ENCODE results near the gene WRAP73.

The WRAP73 gene, protein sequence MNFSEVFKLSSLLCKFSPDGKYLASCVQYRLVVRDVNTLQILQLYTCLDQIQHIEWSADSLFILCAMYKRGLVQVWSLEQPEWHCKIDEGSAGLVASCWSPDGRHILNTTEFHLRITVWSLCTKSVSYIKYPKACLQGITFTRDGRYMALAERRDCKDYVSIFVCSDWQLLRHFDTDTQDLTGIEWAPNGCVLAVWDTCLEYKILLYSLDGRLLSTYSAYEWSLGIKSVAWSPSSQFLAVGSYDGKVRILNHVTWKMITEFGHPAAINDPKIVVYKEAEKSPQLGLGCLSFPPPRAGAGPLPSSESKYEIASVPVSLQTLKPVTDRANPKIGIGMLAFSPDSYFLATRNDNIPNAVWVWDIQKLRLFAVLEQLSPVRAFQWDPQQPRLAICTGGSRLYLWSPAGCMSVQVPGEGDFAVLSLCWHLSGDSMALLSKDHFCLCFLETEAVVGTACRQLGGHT

DNA sequence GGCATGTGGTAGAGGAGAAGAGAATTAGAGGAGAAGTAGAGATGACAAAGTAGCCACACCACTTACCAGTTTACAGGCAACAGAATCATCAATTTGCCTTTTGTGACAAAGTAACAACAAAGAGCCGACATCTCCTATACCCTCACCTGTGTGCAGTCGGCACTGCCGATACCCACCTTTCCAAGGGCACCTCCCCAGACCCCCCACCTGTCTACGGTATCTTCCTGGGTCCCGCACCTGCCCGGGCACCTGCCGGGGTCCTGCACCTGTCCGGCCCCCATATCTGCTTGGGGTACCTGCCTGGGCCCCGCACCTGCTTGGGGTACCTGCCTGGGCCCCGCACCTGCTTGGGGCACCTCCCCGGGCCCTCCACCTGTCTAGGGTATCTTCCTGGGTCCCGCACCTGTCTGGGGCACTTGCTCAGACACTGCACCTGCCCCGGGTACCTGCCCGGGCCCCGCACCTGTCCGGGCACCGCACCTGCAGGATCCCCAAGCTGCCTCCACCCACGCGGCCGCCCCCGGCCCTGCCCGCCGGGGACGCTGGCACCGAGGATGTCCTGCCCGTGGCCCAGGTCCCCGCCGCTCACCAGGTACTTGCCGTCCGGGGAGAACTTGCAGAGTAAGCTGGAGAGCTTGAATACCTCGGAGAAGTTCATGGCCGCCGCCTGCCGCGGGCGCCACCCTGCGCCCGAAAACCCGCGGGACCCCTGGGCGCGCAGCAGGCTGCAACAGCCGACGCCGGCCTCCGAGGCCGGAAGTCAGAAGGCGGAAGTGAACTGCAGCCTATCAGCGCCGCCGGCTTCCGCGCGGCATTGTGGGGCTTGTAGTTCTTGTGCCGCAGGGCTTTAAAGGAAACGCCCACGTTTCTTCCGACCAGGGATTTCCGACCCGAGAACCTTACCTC lies at the start of gene WRAP73:
Gene WRAP73 (minus strand): TSS at position 762 of the 906 bp plus-strand sequence. CDS start 104 bp downstream, at position 658.
- DNase-seq (ENCODE audit: low read depth in 2 of 2): peak; percentile 63 to 64

DNA sequence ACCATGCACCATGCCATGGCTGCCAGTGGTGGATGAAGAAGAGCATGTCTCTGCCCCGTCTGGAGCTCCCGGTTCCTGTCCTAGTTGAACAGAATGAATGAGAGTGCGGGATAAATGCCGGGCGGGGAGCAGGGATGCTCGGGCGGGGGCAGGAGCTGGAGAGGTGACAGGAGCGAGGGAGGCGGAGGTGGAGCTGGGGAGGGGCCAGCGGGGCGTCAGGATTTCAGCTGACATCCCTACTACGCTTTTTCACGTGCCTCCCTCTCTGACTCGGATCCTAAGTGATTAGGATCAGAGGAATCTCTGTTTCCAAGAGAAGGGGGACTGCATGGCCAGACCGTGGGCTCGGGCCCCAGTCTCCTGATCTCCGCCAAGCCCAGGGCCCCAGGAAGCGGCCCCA lies 49.7 kb upstream of the WRAP73 start:
- DNase-seq (ENCODE audit: low read depth in 2 of 2): no peak

- DNase-seq (ENCODE audit: low read depth in 2 of 2): no peak
These were observed 48.9 kb upstream of the WRAP73 start for GRCh38 chr1:3698660-3699408.

GRCh38 chr1:3697810-3698209 lies 47.9 kb upstream of the WRAP73 start:
- no peak for DNase-seq (ENCODE audit: low read depth in 2 of 2)

- DNase-seq (ENCODE audit: low read depth in 2 of 2): no peak
These were observed 47.2 kb upstream of the WRAP73 start for GRCh38 chr1:3697104-3697503.

DNA sequence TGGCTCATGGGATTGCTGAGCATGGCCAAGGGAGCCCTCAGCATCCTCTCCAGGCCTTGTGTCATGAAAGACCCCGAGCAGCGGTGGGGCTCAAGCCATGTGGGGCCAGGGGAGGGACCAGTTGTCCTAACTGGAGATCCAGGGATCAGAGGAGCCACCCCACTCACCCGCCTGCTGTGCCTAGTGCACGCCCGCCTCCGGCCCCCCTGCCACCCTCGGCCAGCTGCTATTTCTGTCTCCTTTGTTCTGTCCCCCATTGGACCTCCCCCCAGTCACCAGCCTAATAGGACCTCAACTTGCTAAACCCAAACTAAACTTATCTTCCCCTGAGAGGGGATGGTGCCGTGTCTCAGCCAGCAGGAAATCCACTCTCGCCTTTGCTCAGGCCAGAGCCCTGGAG lies 46.8 kb upstream of the WRAP73 start:
- no peak for DNase-seq (ENCODE audit: low read depth in 2 of 2)

DNA sequence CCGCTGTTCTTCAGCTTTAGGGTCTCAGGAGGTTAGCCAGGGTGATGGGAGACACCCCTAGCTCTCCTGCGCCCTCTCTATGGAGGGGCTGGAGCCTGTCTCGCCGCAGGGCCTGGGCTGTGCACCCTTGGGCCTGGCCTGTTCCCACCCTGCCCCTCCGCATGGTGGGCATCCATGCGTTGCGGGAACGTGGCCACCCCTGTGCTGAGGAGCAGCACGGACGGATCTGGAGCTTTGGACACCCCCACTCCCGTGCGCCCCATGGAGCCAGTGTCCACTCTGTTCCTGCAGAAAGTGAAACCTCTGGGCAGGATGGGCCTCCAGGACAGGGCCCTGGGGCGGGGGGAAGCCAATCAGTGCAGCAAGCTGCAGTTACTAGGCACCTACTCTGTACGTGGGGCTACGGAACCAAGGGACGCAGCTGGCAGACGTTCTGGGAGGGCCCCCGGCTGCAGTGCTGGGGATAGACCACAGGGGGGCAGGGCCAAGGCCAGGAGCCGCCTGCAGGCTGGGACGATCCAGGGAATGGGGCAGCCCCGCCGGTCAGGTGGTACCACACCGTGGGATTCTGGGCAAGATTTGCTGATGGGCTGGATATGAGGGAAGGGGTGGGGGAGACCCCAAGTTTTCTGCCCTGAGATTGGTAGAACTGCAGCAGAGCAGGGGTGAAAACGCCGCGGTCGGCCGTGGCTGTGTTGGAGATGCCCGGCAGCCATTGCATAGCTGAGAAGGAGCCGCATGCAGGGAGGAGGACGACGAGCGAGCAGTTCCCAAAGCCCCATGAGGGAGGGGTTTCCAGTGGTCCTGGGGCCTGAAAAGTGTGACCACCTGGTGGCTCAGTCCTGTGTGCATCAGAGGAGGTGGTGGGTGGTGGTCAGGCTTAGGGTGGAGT lies 45.7 kb upstream of the WRAP73 start:
- DNase-seq (ENCODE audit: low read depth in 2 of 2): no peak

- no peak for DNase-seq (ENCODE audit: low read depth in 2 of 2)
These were observed 43.4 kb upstream of the WRAP73 start for GRCh38 chr1:3693321-3693720.

- no peak for DNase-seq (ENCODE audit: low read depth in 2 of 2)
These were observed 42.7 kb upstream of the WRAP73 start for GRCh38 chr1:3692598-3692997.

GRCh38 chr1:3691421-3692204 lies 41.7 kb upstream of the WRAP73 start:
- no peak for DNase-seq (ENCODE audit: low read depth in 2 of 2)

- DNase-seq (ENCODE audit: low read depth in 2 of 2): no peak
These were observed 40.6 kb upstream of the WRAP73 start for GRCh38 chr1:3690282-3691065.

GRCh38 chr1:3689138-3689750 lies 39.3 kb upstream of the WRAP73 start:
- no peak for DNase-seq (ENCODE audit: low read depth in 2 of 2)

- DNase-seq (ENCODE audit: low read depth in 2 of 2): no peak
These were observed 38.6 kb upstream of the WRAP73 start for GRCh38 chr1:3688356-3689137.

DNA sequence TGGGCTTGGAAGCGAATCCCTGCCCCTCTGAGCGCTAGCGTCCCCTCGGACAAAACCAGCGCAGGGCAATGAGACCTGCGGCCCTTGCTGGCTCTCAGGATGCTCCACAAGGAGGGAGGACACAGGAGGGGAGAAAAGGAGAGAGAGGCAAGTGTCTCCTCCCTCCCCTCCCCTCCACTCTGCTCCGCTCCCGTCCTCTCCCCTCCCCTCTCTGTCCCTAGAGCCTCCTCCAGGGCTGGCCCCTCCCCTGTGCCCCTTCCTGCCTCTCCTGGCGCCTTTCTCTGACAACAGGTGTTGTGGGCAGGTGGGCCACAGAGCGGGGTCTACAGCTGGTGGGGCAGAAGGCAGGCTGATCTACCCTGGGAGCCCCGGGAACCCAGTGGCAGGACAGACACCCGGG lies 37.6 kb upstream of the WRAP73 start:
- DNase-seq (ENCODE audit: low read depth in 2 of 2): no peak

GRCh38 chr1:3685906-3686305 lies 36.0 kb upstream of the WRAP73 start:
- DNase-seq (ENCODE audit: low read depth in 2 of 2): no peak

- DNase-seq (ENCODE audit: low read depth in 2 of 2): no peak
These were observed 35.3 kb upstream of the WRAP73 start for GRCh38 chr1:3685222-3685621.

- no peak for DNase-seq (ENCODE audit: low read depth in 2 of 2)
These were observed 34.1 kb upstream of the WRAP73 start for GRCh38 chr1:3683992-3684391.

DNA sequence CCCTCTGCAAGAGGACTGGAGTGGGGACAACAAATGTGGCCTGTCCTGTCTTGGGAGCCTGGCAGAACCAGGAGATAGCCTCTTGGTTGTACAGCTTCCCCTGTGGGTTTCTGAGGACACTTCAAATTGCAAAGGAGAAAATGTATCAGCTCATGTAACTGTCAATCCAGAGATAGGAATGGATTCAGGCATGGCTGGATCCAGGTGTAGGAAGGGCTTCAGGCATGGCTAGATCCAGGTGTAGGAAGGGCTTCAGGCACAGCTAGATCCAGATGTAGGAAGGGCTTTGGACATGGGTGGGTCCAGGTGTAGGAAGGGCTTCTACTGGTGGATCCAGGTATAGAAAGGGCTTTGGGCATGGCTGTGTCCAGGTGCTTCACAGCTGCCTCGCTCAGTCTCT lies 33.3 kb upstream of the WRAP73 start:
- DNase-seq (ENCODE audit: low read depth in 2 of 2): no peak
